Measurements from ENCODE around the gene ZFYVE28.

The ZFYVE28 gene

DNA sequence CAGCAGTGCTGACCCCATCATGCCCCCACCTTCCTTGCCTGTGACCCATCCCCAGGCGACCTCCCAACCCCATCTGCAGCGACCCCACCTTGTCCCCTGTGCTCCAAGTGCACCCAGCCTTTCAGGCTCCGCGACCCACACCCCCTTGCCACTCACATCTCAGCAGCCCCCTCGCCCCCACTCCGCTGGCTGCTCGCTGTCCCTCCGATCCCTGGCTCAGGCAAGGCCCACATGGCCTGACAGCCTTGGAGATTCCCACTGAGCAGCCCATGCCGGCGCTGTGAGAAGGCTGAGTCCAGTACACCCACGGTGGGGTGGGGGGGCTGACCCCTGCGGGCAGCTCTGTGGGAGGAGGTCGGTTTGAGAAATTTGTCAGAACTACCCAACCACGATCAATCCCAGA, 9.1 kb downstream of the ZFYVE28 start:
- no peak for DNase-seq (ENCODE audit: low spot score)
- TF ChIP-seq, protein P1, sequence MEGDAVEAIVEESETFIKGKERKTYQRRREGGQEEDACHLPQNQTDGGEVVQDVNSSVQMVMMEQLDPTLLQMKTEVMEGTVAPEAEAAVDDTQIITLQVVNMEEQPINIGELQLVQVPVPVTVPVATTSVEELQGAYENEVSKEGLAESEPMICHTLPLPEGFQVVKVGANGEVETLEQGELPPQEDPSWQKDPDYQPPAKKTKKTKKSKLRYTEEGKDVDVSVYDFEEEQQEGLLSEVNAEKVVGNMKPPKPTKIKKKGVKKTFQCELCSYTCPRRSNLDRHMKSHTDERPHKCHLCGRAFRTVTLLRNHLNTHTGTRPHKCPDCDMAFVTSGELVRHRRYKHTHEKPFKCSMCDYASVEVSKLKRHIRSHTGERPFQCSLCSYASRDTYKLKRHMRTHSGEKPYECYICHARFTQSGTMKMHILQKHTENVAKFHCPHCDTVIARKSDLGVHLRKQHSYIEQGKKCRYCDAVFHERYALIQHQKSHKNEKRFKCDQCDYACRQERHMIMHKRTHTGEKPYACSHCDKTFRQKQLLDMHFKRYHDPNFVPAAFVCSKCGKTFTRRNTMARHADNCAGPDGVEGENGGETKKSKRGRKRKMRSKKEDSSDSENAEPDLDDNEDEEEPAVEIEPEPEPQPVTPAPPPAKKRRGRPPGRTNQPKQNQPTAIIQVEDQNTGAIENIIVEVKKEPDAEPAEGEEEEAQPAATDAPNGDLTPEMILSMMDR (IDR thresholded peaks at IDR 0.05; ENCODE audit: extremely low read depth, missing control alignments) = no peak

- TF ChIP-seq, protein P1 (IDR thresholded peaks at IDR 0.05; ENCODE audit: extremely low read depth, missing control alignments) = no peak
- no peak for DNase-seq (ENCODE audit: low spot score)
Measured at GRCh38 chr4:2408976-2409375, 9.5 kb downstream of the ZFYVE28 start.

DNA sequence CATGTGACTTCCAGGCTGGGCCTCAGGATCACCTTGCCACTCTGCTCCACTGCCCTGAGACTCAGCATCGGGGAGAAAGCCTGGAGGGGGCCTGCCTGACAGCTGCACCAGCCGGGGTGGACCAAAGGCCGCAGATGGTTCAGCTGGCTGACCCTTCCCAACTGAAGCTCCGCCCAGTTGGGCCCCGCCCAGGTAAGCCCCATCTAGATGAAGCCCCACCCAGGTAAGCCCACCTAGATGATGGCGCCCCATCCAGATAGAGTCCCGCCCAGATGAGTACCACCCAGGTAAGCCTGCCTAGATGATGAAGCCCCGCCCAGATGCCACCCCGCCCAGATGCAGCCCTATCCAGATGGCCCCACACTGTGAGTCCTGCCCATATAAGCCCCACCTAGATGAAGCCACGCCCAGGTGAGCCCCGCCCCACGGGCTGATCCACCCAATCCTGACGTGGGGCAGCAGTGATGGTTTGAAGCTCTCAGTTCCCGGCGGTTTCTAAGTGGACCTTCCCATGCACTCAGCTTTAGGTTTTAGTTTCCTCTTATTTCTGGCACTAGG, 10.0 kb downstream of the ZFYVE28 start:
- TF ChIP-seq, protein P1 (IDR thresholded peaks at IDR 0.05; ENCODE audit: extremely low read depth, missing control alignments) = no peak
- DNase-seq (ENCODE audit: low spot score) = no peak

GRCh38 chr4:2407991-2408342, 10.5 kb downstream of the ZFYVE28 start:
- TF ChIP-seq, protein P1 (IDR thresholded peaks at IDR 0.05; ENCODE audit: extremely low read depth, missing control alignments) = no peak
- no peak for DNase-seq (ENCODE audit: low spot score)

DNA sequence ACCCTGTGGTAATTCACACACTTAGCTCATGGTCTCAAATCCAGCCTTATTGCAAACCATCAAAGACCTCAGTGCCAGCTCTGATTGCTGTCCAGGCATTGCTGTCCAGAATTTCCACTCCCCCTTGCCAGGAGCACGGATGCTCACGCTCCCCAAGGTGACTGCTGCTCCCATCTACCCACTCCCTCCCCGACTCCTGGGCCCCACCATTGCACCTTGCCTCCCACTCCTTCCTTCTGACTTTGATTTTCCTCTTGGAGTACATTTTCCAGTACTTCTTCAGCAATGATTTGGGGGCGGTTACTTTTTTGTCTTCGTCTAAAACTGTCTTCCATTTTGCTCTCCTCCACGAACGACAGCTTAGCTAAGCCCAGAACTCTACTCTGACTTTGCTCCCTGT, 11.5 kb downstream of the ZFYVE28 start:
- no peak for DNase-seq (ENCODE audit: low spot score)
- TF ChIP-seq, protein P1 (IDR thresholded peaks at IDR 0.05; ENCODE audit: extremely low read depth, missing control alignments) = no peak

DNA sequence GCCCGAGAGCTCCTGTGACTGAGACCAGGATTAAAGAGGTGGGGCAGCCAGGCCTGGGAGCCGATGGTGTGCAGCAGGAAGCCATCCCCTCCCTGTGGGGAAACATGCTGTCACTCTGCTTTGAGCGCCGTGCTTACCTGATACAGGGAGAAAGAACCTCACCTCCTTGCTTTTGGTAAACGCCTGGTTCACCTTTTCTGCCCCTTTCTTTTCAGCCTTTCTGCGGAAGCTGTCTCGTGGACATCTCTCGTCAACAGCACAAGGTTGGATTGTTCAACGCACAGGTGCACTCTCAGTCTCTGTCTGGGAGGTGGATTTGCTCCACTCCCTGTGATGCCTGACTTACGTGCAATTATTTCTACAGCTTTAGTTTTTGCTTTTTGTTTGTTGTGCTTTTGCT, 12.0 kb downstream of the ZFYVE28 start:
- TF ChIP-seq, protein P1 (IDR thresholded peaks at IDR 0.05; ENCODE audit: extremely low read depth, missing control alignments) = no peak
- DNase-seq (ENCODE audit: low spot score) = no peak

GRCh38 chr4:2402941-2403340, 15.5 kb downstream of the ZFYVE28 start:
- TF ChIP-seq, protein P1 (IDR thresholded peaks at IDR 0.05; ENCODE audit: extremely low read depth, missing control alignments) = no peak
- no peak for DNase-seq (ENCODE audit: low spot score)
